ENCODE measurements around the gene ANKRD6.
"Not testable (repeated sequence)": the region's sequence is repeated elsewhere in the genome, so short reads cannot be mapped to it uniquely, and the experiment has no call there.

ANKRD6 gene

GRCh38 chr6:89392823-89393222 lies 40.1 kb upstream of the ANKRD6 start:
- Histone ChIP-seq H3K9me2 (replicated peaks; ENCODE audit: insufficient read depth, low read length) (no peaks in the 10 kb centered on the region), H3K4me2 (ENCODE audit: low read depth, low read length, poor library complexity, severe bottlenecking) (no peak overlapping the region), H3K79me2 (ENCODE audit: insufficient read depth, low read length) (peaks cover 90% of the 10 kb centered on the region), H3K9me3 (ENCODE audit: insufficient read depth, low read length) (no peaks in the 10 kb centered on the region), H2AFZ (ENCODE audit: low read depth, low read length, severe bottlenecking) (no peak overlapping the region), H3K9ac (ENCODE audit: low read length) (no peak overlapping the region), H3F3A (ENCODE audit: insufficient read depth) (peaks cover 4% of the 10 kb centered on the region; the same call in 1 of the 2 replicates), H3K4me3 (ENCODE audit: insufficient read depth, low read length, poor library complexity, severe bottlenecking) (no peak overlapping the region), H3K27ac (ENCODE audit: low read depth, low read length) (no peak overlapping the region), H4K20me1 (ENCODE audit: low read depth, low read length) (0 out of 2 replicates have a peak, but pooled peaks cover 5% of the 10 kb centered on the region), H3K36me3 (ENCODE audit: low read length) (peaks cover 5% of the 10 kb centered on the region; the same call in 1 of the 2 replicates), H3K27me3 (ENCODE audit: low read length) (no peaks in the 10 kb centered on the region)
- no peak for TF ChIP-seq EZH2phosphoT487 (conservative IDR thresholded peaks at IDR 0.05; ENCODE audit: low read length)
- TF ChIP-seq, protein P1, sequence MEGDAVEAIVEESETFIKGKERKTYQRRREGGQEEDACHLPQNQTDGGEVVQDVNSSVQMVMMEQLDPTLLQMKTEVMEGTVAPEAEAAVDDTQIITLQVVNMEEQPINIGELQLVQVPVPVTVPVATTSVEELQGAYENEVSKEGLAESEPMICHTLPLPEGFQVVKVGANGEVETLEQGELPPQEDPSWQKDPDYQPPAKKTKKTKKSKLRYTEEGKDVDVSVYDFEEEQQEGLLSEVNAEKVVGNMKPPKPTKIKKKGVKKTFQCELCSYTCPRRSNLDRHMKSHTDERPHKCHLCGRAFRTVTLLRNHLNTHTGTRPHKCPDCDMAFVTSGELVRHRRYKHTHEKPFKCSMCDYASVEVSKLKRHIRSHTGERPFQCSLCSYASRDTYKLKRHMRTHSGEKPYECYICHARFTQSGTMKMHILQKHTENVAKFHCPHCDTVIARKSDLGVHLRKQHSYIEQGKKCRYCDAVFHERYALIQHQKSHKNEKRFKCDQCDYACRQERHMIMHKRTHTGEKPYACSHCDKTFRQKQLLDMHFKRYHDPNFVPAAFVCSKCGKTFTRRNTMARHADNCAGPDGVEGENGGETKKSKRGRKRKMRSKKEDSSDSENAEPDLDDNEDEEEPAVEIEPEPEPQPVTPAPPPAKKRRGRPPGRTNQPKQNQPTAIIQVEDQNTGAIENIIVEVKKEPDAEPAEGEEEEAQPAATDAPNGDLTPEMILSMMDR (IDR thresholded peaks at IDR 0.05; ENCODE audit: insufficient read depth, low read length, poor library complexity, severe bottlenecking): no peak

GRCh38 chr6:89393659-89394058 lies 39.3 kb upstream of the ANKRD6 start:
- Histone ChIP-seq H3K9me2 (replicated peaks; ENCODE audit: insufficient read depth, low read length) (no peaks in the 10 kb centered on the region), H3K36me3 (ENCODE audit: low read length) (peaks cover 5% of the 10 kb centered on the region; the same call in 1 of the 2 replicates), H3K4me2 (ENCODE audit: low read depth, low read length, poor library complexity, severe bottlenecking) (no peak overlapping the region), H3K79me2 (ENCODE audit: insufficient read depth, low read length) (peaks cover 90% of the 10 kb centered on the region), H3F3A (ENCODE audit: insufficient read depth) (peaks cover 4% of the 10 kb centered on the region; the same call in 1 of the 2 replicates), H4K20me1 (ENCODE audit: low read depth, low read length) (0 out of 2 replicates have a peak, but pooled peaks cover 5% of the 10 kb centered on the region), H3K9me3 (ENCODE audit: insufficient read depth, low read length) (no peaks in the 10 kb centered on the region), H3K27ac (ENCODE audit: low read depth, low read length) (no peak overlapping the region), H3K4me3 (ENCODE audit: insufficient read depth, low read length, poor library complexity, severe bottlenecking) (no peak overlapping the region), H3K9ac (ENCODE audit: low read length) (no peak overlapping the region), H3K27me3 (ENCODE audit: low read length) (no peaks in the 10 kb centered on the region), H2AFZ (ENCODE audit: low read depth, low read length, severe bottlenecking) (no peak overlapping the region)
- TF ChIP-seq, protein P1 (IDR thresholded peaks at IDR 0.05; ENCODE audit: insufficient read depth, low read length, poor library complexity, severe bottlenecking): no peak
- TF ChIP-seq EZH2phosphoT487 (conservative IDR thresholded peaks at IDR 0.05; ENCODE audit: low read length): no peak

DNA sequence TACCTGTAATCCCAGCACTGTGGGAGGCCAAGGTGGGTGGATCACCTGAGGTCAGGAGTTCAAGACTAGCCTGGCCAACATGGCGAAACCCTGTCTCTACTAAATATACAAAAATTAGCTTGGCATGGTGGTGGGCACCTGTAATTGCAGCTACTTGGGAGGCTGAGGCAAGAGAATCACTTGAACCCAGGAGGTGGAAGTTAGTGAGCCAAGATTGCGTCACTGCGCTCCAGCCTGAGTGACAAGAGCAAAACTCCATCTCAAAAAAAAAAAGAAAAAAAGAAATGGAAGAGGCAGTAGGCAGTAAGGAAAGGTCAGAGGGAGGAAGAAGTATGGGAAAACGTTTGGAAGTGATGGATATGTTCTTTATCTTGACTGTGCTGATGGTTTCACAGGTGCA lies 35.1 kb upstream of the ANKRD6 start:
- H3K36me3 ChIP-seq (ENCODE audit: low read length); H3K4me3 ChIP-seq (ENCODE audit: insufficient read depth, low read length, poor library complexity, severe bottlenecking); H2AFZ ChIP-seq (ENCODE audit: low read depth, low read length, severe bottlenecking); H3K9me2 ChIP-seq (replicated peaks; ENCODE audit: insufficient read depth, low read length); H3K9ac ChIP-seq (ENCODE audit: low read length); H3K27me3 ChIP-seq (ENCODE audit: low read length); H3K27ac ChIP-seq (ENCODE audit: low read depth, low read length); H3K9me3 ChIP-seq (ENCODE audit: insufficient read depth, low read length); H3F3A ChIP-seq (ENCODE audit: insufficient read depth); H3K4me2 ChIP-seq (ENCODE audit: low read depth, low read length, poor library complexity, severe bottlenecking); H4K20me1 ChIP-seq (ENCODE audit: low read depth, low read length): not testable (repeated sequence)
- H3K79me2 ChIP-seq (ENCODE audit: insufficient read depth, low read length): peaks cover 91% of the 10 kb centered on the region

- Histone ChIP-seq H3F3A (ENCODE audit: insufficient read depth) (no peaks in the 10 kb centered on the region), H3K79me2 (ENCODE audit: insufficient read depth, low read length) (peaks cover 90% of the 10 kb centered on the region), H3K4me3 (ENCODE audit: insufficient read depth, low read length, poor library complexity, severe bottlenecking) (no peak overlapping the region), H3K9me3 (ENCODE audit: insufficient read depth, low read length) (no peaks in the 10 kb centered on the region), H4K20me1 (ENCODE audit: low read depth, low read length) (0 out of 2 replicates have a peak, but pooled peaks cover under 1% of the 10 kb centered on the region), H3K36me3 (ENCODE audit: low read length) (peaks cover 5% of the 10 kb centered on the region; the same call in 1 of the 2 replicates), H3K27me3 (ENCODE audit: low read length) (no peaks in the 10 kb centered on the region), H2AFZ (ENCODE audit: low read depth, low read length, severe bottlenecking) (no peak overlapping the region), H3K4me2 (ENCODE audit: low read depth, low read length, poor library complexity, severe bottlenecking) (no peak overlapping the region), H3K9me2 (replicated peaks; ENCODE audit: insufficient read depth, low read length) (no peaks in the 10 kb centered on the region), H3K27ac (ENCODE audit: low read depth, low read length) (no peak overlapping the region), H3K9ac (ENCODE audit: low read length) (no peak overlapping the region)
- TF ChIP-seq EZH2phosphoT487 (conservative IDR thresholded peaks at IDR 0.05; ENCODE audit: low read length): no peak
- TF ChIP-seq, protein P1 (IDR thresholded peaks at IDR 0.05; ENCODE audit: insufficient read depth, low read length, poor library complexity, severe bottlenecking): no peak
Measured at GRCh38 chr6:89398762-89399525, 34.0 kb upstream of the ANKRD6 start.
